Breast epithelium (tissue), 4 donors: Measurements from ENCODE around the gene LRRC34. TPM values are rescaled to one million over a fixed set of nuclear protein-coding genes. Genes with fewer than 3 reads are reported as not detected.

Source experiments
- DNase-seq, 2 donors: peaks; one replicate each; pipeline ENCODE4 v3.0.0-alpha.2; 2019; ENCODE audit warnings: low spot score in 2 of 2
- H3K27ac ChIP-seq, 2 donors: fragments of 200-600 bp; sonication (generic) in 1 of 2; one replicate each; pipeline ENCODE4 v1.5.1; 2016 to 2019; ENCODE audit warnings: mild to moderate bottlenecking in 1 of 2
- H3K27me3 ChIP-seq, 2 donors: fragments of 200-600 bp; sonication (generic) in 1 of 2; one replicate each; pipeline versions ENCODE4 v1.5.1 to v1.6.0; 2017 to 2019; ENCODE audit warnings: control low read depth in 1 of 2, mild to moderate bottlenecking in 1 of 2
- H3K36me3 ChIP-seq: fragments of 200-600 bp; one replicate; pipeline ENCODE4 v1.5.1; 2019
- H3K4me1 ChIP-seq, 2 donors: fragments of 200-600 bp; sonication (generic); one replicate each; pipeline ENCODE4 v1.5.1; 2016 to 2019; ENCODE audit warnings: control low read depth in 1 of 2
- H3K4me3 ChIP-seq, 3 donors: fragments of 200-600 bp; sonication (generic); 1 replicate in 2 of 3; 2 replicates in 1 of 3; pipeline ENCODE4 v1.5.1; 2016 to 2019; ENCODE audit warnings: mild to moderate bottlenecking in 3 of 3, moderate library complexity in 2 of 3
- H3K9me3 ChIP-seq, 2 donors: fragments of 200-600 bp; sonication (generic) in 1 of 2; one replicate each; pipeline ENCODE4 v1.5.1; 2016 to 2019; ENCODE audit warnings: control low read depth in 1 of 2
- POLR2A ChIP-seq: fragments of 450-650 bp; IDR thresholded peaks from one replicate; pipeline ENCODE4 v1.6.1; 2016; ENCODE audit warnings: antibody characterized with exemption, mild to moderate bottlenecking, moderate library complexity
- POLR2AphosphoS5 ChIP-seq, 3 donors: sonication (generic); formaldehyde crosslinking; IDR thresholded peaks; one replicate each; pipeline ENCODE4 v1.6.1; 2017; ENCODE audit warnings: antibody characterized with exemption in 3 of 3
- intact Hi-C: fragments of 100-400 bp; cut with DNase I; formaldehyde crosslinking; loops from one replicate; pipeline ENCODE4 v1.15.1; 2023; ENCODE audit warnings: low total_unique reads
- total RNA-seq, 3 donors: library from RNA; depleted of rRNA; stranded (reverse); fragments of >200 nt; gene quantifications; one replicate each; pipeline ENCODE4 v1.1.0, GENCODE V29; 2016
- TF ChIP-seq, protein P1 (sequence below), 3 donors: fragments of 450-650 bp; IDR thresholded peaks; one replicate each; pipeline ENCODE4 v1.5.1; 2016 to 2017; ENCODE audit warnings: antibody characterized with exemption in 3 of 3, mild to moderate bottlenecking in 3 of 3, moderate library complexity in 3 of 3

LRRC34 gene, protein sequence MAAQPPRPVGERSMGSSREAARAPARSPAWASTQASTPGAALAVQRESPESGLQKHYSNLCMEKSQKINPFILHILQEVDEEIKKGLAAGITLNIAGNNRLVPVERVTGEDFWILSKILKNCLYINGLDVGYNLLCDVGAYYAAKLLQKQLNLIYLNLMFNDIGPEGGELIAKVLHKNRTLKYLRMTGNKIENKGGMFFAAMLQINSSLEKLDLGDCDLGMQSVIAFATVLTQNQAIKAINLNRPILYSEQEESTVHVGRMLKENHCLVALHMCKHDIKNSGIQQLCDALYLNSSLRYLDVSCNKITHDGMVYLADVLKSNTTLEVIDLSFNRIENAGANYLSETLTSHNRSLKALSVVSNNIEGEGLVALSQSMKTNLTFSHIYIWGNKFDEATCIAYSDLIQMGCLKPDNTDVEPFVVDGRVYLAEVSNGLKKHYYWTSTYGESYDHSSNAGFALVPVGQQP
- total RNA-seq = 1 to 10 TPM; 1.0 to 6.4 (median 4.9) TPM

DNA sequence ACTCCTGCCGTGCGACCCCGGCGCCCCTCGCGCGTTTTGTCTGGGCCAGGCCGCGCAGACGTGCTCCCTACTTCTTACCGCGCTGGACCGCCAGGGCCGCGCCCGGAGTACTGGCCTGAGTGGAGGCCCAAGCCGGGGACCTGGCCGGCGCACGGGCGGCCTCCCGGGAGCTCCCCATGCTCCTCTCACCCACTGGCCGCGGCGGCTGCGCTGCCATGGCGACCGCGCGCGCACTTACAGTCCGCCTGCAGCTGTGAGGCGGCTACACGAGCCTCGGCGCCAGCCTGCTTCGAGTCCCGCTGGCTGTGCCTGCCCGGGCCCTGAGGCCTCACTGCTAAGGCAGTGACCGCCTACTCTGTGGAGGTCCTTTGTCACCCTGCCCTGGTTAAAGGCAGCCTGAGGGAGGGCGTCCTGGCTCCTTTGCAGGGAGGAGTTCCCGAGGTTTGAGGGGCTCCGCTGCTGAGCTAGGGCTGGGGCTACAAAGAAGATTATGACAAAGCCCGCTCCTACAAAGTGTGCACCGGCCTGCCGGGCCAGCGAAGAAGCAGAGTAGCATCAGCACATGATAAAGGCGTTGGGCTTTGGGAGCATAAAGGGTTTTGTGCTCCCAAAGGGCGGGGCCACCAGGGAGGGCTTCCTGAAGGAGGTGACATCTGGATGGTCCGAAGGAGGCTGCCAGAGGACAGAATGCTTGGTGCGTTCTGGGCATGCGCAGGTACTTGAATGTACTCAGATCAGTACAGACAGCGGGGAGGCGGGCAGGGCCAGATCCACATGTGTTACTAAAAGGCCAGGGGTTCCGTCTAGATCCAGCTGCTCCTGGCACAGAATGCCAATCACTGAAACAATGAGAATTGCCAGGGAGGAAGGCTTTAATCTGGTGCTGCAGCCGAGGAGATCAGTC is at the start of gene LRRC34, which contains the start of gene LRRIQ4:
Gene LRRC34, minus strand, starts transcription at position 573 of the 904 bp plus-strand sequence. Its CDS starts 356 bp downstream, at position 217.
Gene LRRIQ4, plus strand, starts transcription at position 539 of the 904 bp plus-strand sequence. CDS start 9,052 bp downstream, outside the sequence.
- Histone ChIP-seq H3K36me3 (no peaks in the 10 kb centered on the region), H3K4me3 (peak within 1 kb of the TSS; percentile 65 to 76 (median 74)), H3K4me1 (no peaks in the 10 kb centered on the region), H3K9me3 (peaks cover 0 to 12% of the 10 kb centered on the region in 2 donors), H3K27me3 (no peaks in the 10 kb centered on the region), H3K27ac (peak within 1 kb of the TSS; percentile 42 to 78)
- intact Hi-C loops = no loop called here
- peak; percentile 32 to 59 for DNase-seq
- no peak for TF ChIP-seq POLR2A
- TF ChIP-seq POLR2AphosphoS5 (IDR thresholded peaks at IDR 0.05) = no peak
- TF ChIP-seq, protein P1, sequence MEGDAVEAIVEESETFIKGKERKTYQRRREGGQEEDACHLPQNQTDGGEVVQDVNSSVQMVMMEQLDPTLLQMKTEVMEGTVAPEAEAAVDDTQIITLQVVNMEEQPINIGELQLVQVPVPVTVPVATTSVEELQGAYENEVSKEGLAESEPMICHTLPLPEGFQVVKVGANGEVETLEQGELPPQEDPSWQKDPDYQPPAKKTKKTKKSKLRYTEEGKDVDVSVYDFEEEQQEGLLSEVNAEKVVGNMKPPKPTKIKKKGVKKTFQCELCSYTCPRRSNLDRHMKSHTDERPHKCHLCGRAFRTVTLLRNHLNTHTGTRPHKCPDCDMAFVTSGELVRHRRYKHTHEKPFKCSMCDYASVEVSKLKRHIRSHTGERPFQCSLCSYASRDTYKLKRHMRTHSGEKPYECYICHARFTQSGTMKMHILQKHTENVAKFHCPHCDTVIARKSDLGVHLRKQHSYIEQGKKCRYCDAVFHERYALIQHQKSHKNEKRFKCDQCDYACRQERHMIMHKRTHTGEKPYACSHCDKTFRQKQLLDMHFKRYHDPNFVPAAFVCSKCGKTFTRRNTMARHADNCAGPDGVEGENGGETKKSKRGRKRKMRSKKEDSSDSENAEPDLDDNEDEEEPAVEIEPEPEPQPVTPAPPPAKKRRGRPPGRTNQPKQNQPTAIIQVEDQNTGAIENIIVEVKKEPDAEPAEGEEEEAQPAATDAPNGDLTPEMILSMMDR (IDR thresholded peaks at IDR 0.05) = peak in 1 of 3 donors; percentile 22

DNA sequence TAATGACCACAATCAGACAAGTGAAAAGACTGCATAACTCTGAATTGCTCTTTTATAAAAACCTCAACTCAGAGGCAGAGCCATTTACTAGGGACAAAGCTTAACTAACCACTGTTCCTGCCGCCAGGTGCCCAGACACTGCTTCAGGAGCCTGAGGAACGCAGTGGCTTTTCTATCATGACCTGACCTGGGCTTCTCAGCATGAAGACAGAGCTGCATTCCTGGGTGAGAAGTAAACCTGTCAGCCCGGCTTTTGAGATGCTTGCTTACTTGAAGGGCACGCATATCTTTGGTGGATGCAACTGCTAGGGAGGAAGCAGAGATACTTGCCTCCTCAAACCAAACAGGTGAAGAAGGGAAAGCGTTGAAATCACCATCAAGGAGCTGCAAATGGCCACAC is 49.2 kb upstream of the LRRC34 start:
- intact Hi-C loops = no loop called here
- H3K36me3 ChIP-seq = no peaks in the 10 kb centered on the region
- no peak overlapping the region for H3K27ac ChIP-seq
- H3K9me3 ChIP-seq = no peaks in the 10 kb centered on the region
- TF ChIP-seq, protein P1 (IDR thresholded peaks at IDR 0.05) = no peak
- no peak for TF ChIP-seq POLR2A
- no peak for TF ChIP-seq POLR2AphosphoS5 (IDR thresholded peaks at IDR 0.05)
- no peaks in the 10 kb centered on the region for H3K27me3 ChIP-seq
- no peak overlapping the region for H3K4me3 ChIP-seq
- DNase-seq = no peak
- H3K4me1 ChIP-seq = no peaks in the 10 kb centered on the region

DNA sequence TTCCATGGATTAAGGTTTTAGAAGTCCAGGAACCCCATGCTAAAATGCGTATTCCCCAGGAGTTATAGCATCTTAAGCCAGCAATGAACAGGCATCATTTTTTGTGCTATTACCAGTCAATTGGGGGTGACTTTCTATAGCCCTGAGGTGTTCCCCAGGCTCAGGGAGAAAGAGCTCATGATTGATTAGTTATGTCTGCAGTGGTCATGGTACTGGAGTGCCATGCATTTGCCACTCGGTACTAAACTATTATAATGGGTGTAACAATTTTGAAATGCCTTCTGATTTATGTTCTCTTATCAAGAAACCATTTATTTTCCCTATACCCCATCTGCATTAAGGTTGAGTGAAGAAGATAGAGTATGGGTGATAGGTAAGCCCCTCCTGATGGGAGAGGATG is 45.1 kb upstream of the LRRC34 start:
- H3K27me3 ChIP-seq = no peaks in the 10 kb centered on the region
- DNase-seq = no peak
- H3K4me1 ChIP-seq = no peaks in the 10 kb centered on the region
- H3K27ac ChIP-seq = no peak overlapping the region
- intact Hi-C loops = no loop called here
- H3K9me3 ChIP-seq = no peaks in the 10 kb centered on the region
- TF ChIP-seq POLR2AphosphoS5 (IDR thresholded peaks at IDR 0.05) (no peak), POLR2A (no peak)
- TF ChIP-seq, protein P1 (IDR thresholded peaks at IDR 0.05) = no peak
- H3K4me3 ChIP-seq = no peak overlapping the region
- H3K36me3 ChIP-seq = no peaks in the 10 kb centered on the region

DNA sequence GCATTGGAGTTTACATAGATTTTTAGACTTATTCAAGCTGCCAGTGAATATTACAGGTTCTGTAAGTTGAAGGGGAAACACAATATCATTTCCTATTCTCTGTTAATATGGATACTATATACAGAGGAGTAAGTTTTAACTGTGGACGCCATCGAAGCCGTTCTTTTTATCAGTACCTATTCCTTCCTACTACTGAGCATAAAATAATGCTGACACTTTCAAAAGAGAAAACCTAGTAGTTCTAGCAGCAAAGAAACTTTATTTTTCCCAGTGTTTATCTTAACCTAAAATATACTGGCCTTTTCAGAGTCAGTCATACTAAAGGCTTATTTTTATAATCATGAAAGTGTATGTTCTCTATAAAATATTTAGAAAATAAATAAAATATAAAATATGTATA is 42.8 kb upstream of the LRRC34 start:
- H3K4me1 ChIP-seq = no peaks in the 10 kb centered on the region
- H3K27ac ChIP-seq = no peak overlapping the region
- no peak for DNase-seq
- no peaks in the 10 kb centered on the region for H3K36me3 ChIP-seq
- H3K27me3 ChIP-seq = no peaks in the 10 kb centered on the region
- H3K4me3 ChIP-seq = no peak overlapping the region
- no peak for TF ChIP-seq POLR2A
- TF ChIP-seq, protein P1 (IDR thresholded peaks at IDR 0.05) = no peak
- no peak for TF ChIP-seq POLR2AphosphoS5 (IDR thresholded peaks at IDR 0.05)
- H3K9me3 ChIP-seq = no peaks in the 10 kb centered on the region
- intact Hi-C loops = no loop called here
